CD4-positive, CD25-positive, alpha-beta regulatory T cell (primary cell): ENCODE data around the gene SIK2. TPM values are rescaled to one million over a fixed set of nuclear protein-coding genes. Genes with fewer than 3 reads are reported as not detected.

ENCODE experiments used
- ATAC-seq, 2 donors: fragments of 150-1000 bp; cut with Tn5 transposase; one replicate each; pipeline ENCODE4 v1.10.0; 2021; ENCODE audit warnings: low read depth in 2 of 2, moderate number of reproducible peaks in 2 of 2, moderate library complexity in 1 of 2
- DNase-seq, 3 donors: peaks; one replicate each; pipeline versions ENCODE4 v3.0.0 to v3.0.0-alpha.2; 2012 to 2022; ENCODE audit warnings: mixed read lengths in 1 of 3
- H3K27ac ChIP-seq: one replicate; pipeline ENCODE4 v1.7.0; 2013; ENCODE audit warnings: mild to moderate bottlenecking, low read length; ENCODE audit not compliant: insufficient read depth, poor library complexity, severe bottlenecking
- H3K27me3 ChIP-seq: one replicate; pipeline ENCODE4 v1.7.0; 2013; ENCODE audit warnings: low read length; ENCODE audit not compliant: control insufficient read depth, insufficient read depth
- H3K36me3 ChIP-seq: one replicate; pipeline ENCODE4 v1.7.0; 2013; ENCODE audit warnings: mild to moderate bottlenecking, low read length, moderate library complexity; ENCODE audit not compliant: control insufficient read depth, insufficient read depth
- H3K4me1 ChIP-seq: 2 replicates; pipeline ENCODE4 v1.7.0; 2013; ENCODE audit warnings: mild to moderate bottlenecking, low read length; ENCODE audit not compliant: insufficient read depth, control insufficient read depth, poor library complexity, severe bottlenecking
- H3K4me3 ChIP-seq: one replicate; pipeline ENCODE4 v1.7.0; 2013; ENCODE audit warnings: low read depth, mild to moderate bottlenecking, low read length, moderate library complexity
- H3K9me3 ChIP-seq, 2 experiments: 1 replicate in 1 of 2; 2 replicates in 1 of 2; pipeline ENCODE4 v1.7.0; 2013; ENCODE audit warnings: low read length in 2 of 2, mild to moderate bottlenecking in 1 of 2, moderate library complexity in 1 of 2; ENCODE audit not compliant: control insufficient read depth in 2 of 2
- H3K27ac Mint-ChIP-seq, 3 donors: one replicate each; pipeline ENCODE4 v1.8.0; 2020 to 2022; ENCODE audit warnings: mild to moderate bottlenecking in 3 of 3, mixed read lengths in 3 of 3, moderate library complexity in 2 of 3
- H3K27me3 Mint-ChIP-seq: one replicate; pipeline ENCODE4 v1.8.0; 2022; ENCODE audit warnings: mild to moderate bottlenecking, mixed read lengths
- H3K36me3 Mint-ChIP-seq: one replicate; pipeline ENCODE4 v1.8.0; 2020; ENCODE audit warnings: mixed read lengths
- H3K4me1 Mint-ChIP-seq, 4 donors: one replicate each; pipeline ENCODE4 v1.8.0; 2020 to 2022; ENCODE audit warnings: mixed read lengths in 4 of 4, mild to moderate bottlenecking in 1 of 4
- H3K4me3 Mint-ChIP-seq, 4 donors: one replicate each; pipeline ENCODE4 v1.8.0; 2020 to 2022; ENCODE audit warnings: mild to moderate bottlenecking in 4 of 4, mixed read lengths in 4 of 4, moderate library complexity in 3 of 4
- H3K9me3 Mint-ChIP-seq, 7 donors: one replicate each; pipeline ENCODE4 v1.8.0; 2020 to 2022; ENCODE audit warnings: mixed read lengths in 7 of 7, mild to moderate bottlenecking in 3 of 7, moderate library complexity in 2 of 7
- polyA plus RNA-seq, 4 donors: library from polyadenylated mRNA; unstranded; fragments of 300-500 nt; fragmentation: Illumina TruSeq; gene quantifications; one replicate each; pipeline ENCODE4 v1.2.3, GENCODE V29; 2021
- total RNA-seq: library from RNA; stranded (reverse); gene quantifications from one replicate; pipeline ENCODE4 v1.2.3, GENCODE V29; 2022

Gene SIK2
- total and polyA plus RNA-seq, 5 donors from 2014 or later: 0.05 to 8.7 (median 0.16) TPM

- Mint-ChIP-seq H3K27me3 (no peaks in the 10 kb centered on the region), H3K27ac (peak overlapping the region in 2 of 3 donors; percentile 32 to 68), H3K9me3 (no peaks in the 10 kb centered on the region), H3K4me3 (no peak overlapping the region), H3K4me1 (peaks cover 9 to 17% (median 11%) of the 10 kb centered on the region in 4 donors), H3K36me3 (peaks cover 65% of the 10 kb centered on the region)
- Histone ChIP-seq H3K27me3 (no peaks in the 10 kb centered on the region), H3K4me1 (no peaks in the 10 kb centered on the region), H3K27ac (no peak overlapping the region), H3K9me3 (no peaks in the 10 kb centered on the region), H3K36me3 (peaks cover 86% of the 10 kb centered on the region), H3K4me3 (no peak overlapping the region)
- DNase-seq (no peak), ATAC-seq (no peak)
Measured at GRCh38 chr11:111743700-111744099, 141.5 kb downstream of the SIK2 start.

- no peaks in the 10 kb centered on the region for H3K9me3 ChIP-seq
- ATAC-seq: no peak
- H3K27me3 ChIP-seq: no peaks in the 10 kb centered on the region
- DNase-seq: no peak
- H3K4me3 ChIP-seq: no peak overlapping the region
- no peaks in the 10 kb centered on the region for H3K4me1 ChIP-seq
- peaks cover 89% of the 10 kb centered on the region for H3K36me3 ChIP-seq
- Mint-ChIP-seq H3K27ac (no peak overlapping the region), H3K27me3 (no peaks in the 10 kb centered on the region), H3K4me3 (no peak overlapping the region), H3K4me1 (peaks cover 7 to 17% (median 11%) of the 10 kb centered on the region in 4 donors), H3K9me3 (no peaks in the 10 kb centered on the region), H3K36me3 (peaks cover 60% of the 10 kb centered on the region)
- H3K27ac ChIP-seq: no peak overlapping the region
Measured at GRCh38 chr11:111745719-111746504, 143.7 kb downstream of the SIK2 start.

GRCh38 chr11:111748035-111748804 is 146.0 kb downstream of the SIK2 start:
- Mint-ChIP-seq H3K9me3 (no peaks in the 10 kb centered on the region), H3K36me3 (peaks cover 49% of the 10 kb centered on the region), H3K27ac (no peak overlapping the region), H3K27me3 (no peaks in the 10 kb centered on the region), H3K4me1 (peaks cover 7 to 17% (median 13%) of the 10 kb centered on the region in 4 donors), H3K4me3 (no peak overlapping the region)
- no peak for ATAC-seq
- no peak overlapping the region for H3K27ac ChIP-seq
- no peaks in the 10 kb centered on the region for H3K27me3 ChIP-seq
- DNase-seq: no peak
- no peak overlapping the region for H3K4me3 ChIP-seq
- H3K36me3 ChIP-seq: peaks cover 92% of the 10 kb centered on the region
- no peaks in the 10 kb centered on the region for H3K4me1 ChIP-seq
- H3K9me3 ChIP-seq: no peaks in the 10 kb centered on the region

GRCh38 chr11:111749646-111750045 is 147.4 kb downstream of the SIK2 start:
- Histone ChIP-seq H3K9me3 (no peaks in the 10 kb centered on the region), H3K27ac (no peak overlapping the region), H3K4me3 (no peak overlapping the region), H3K4me1 (no peaks in the 10 kb centered on the region), H3K27me3 (no peaks in the 10 kb centered on the region), H3K36me3 (peaks cover 92% of the 10 kb centered on the region)
- Mint-ChIP-seq H3K27me3 (no peaks in the 10 kb centered on the region), H3K27ac (no peak overlapping the region), H3K4me1 (peaks cover 3 to 16% (median 10%) of the 10 kb centered on the region in 4 donors), H3K4me3 (no peak overlapping the region), H3K9me3 (no peaks in the 10 kb centered on the region), H3K36me3 (peaks cover 49% of the 10 kb centered on the region)
- no peak for DNase-seq
- no peak for ATAC-seq

- no peak overlapping the region for H3K27ac Mint-ChIP-seq
- peaks cover 46% of the 10 kb centered on the region for H3K36me3 Mint-ChIP-seq
- ATAC-seq (no peak), DNase-seq (no peak)
- H3K36me3 ChIP-seq: peaks cover 82% of the 10 kb centered on the region
- H3K27me3 ChIP-seq: no peaks in the 10 kb centered on the region
- no peak overlapping the region for H3K4me3 ChIP-seq
- H3K9me3 Mint-ChIP-seq: no peaks in the 10 kb centered on the region
- no peaks in the 10 kb centered on the region for H3K27me3 Mint-ChIP-seq
- H3K9me3 ChIP-seq: no peaks in the 10 kb centered on the region
- no peak overlapping the region for H3K27ac ChIP-seq
- peaks cover 9 to 16% (median 12%) of the 10 kb centered on the region in 4 donors for H3K4me1 Mint-ChIP-seq
- H3K4me3 Mint-ChIP-seq: no peak overlapping the region
- no peaks in the 10 kb centered on the region for H3K4me1 ChIP-seq
Measured at GRCh38 chr11:111756097-111756496, 153.8 kb downstream of the SIK2 start.

GRCh38 chr11:111759376-111759775 is 157.1 kb downstream of the SIK2 start:
- H3K36me3 ChIP-seq: peaks cover 73% of the 10 kb centered on the region
- ATAC-seq (no peak), DNase-seq (no peak)
- H3K27me3 ChIP-seq: no peaks in the 10 kb centered on the region
- H3K27ac ChIP-seq: no peak overlapping the region
- Mint-ChIP-seq H3K36me3 (peaks cover 54% of the 10 kb centered on the region), H3K4me1 (peaks cover 12 to 40% (median 33%) of the 10 kb centered on the region in 4 donors), H3K9me3 (no peaks in the 10 kb centered on the region), H3K4me3 (no peak overlapping the region), H3K27me3 (no peaks in the 10 kb centered on the region), H3K27ac (peak overlapping the region in 2 of 3 donors; percentile 16 to 23)
- H3K4me1 ChIP-seq: peaks cover 16% of the 10 kb centered on the region
- no peak overlapping the region for H3K4me3 ChIP-seq
- no peaks in the 10 kb centered on the region for H3K9me3 ChIP-seq

GRCh38 chr11:111759778-111760407 is 157.6 kb downstream of the SIK2 start:
- no peak overlapping the region for H3K27ac ChIP-seq
- DNase-seq (no peak), ATAC-seq (no peak)
- no peaks in the 10 kb centered on the region for H3K9me3 ChIP-seq
- Mint-ChIP-seq H3K36me3 (peaks cover 58% of the 10 kb centered on the region), H3K9me3 (no peaks in the 10 kb centered on the region), H3K27me3 (no peaks in the 10 kb centered on the region), H3K4me3 (no peak overlapping the region), H3K4me1 (peaks cover 16 to 45% (median 37%) of the 10 kb centered on the region in 4 donors), H3K27ac (no peak overlapping the region)
- H3K4me1 ChIP-seq: peaks cover 21% of the 10 kb centered on the region
- no peaks in the 10 kb centered on the region for H3K27me3 ChIP-seq
- H3K4me3 ChIP-seq: no peak overlapping the region
- H3K36me3 ChIP-seq: peaks cover 68% of the 10 kb centered on the region
